Sciatic nerve (tissue), 2 donors: ENCODE measurements around the gene ST6GAL2. TPM values are rescaled to one million over a fixed set of nuclear protein-coding genes. Genes with fewer than 3 reads are reported as not detected.
A peak's percentile ranks its signal among the peaks of the same experiment; 100 is the strongest.

ENCODE experiments used
- ATAC-seq: fragments of 200-7000 bp; cut with Tn5 transposase; one replicate; pipeline ENCODE4 v1.9.1; 2020; ENCODE audit warnings: mild to moderate bottlenecking, moderate library complexity
- DNase-seq: peaks from one replicate; pipeline ENCODE4 v3.0.0-alpha.2; 2020; ENCODE audit warnings: low spot score
- intact Hi-C: fragments of 100-400 bp; cut with DNase I; formaldehyde crosslinking; loops from one replicate; pipeline ENCODE4 v1.14.2; 2022
- total RNA-seq: library from RNA; stranded (reverse); fragmentation: NEBNext Ultra II Directional; extraction: Animal tissue kit (Norgen Biotek cat#: 25700); gene quantifications from one replicate; pipeline ENCODE4 v1.2.1, GENCODE V29; 2021
- donor health status: DM: no; HTN: no; CAD: no.
- donor health status: DM: no; HTN: no; CAD: no.

ST6GAL2 gene
- total RNA-seq, 1 donor from 2014 or later: not detected

DNA sequence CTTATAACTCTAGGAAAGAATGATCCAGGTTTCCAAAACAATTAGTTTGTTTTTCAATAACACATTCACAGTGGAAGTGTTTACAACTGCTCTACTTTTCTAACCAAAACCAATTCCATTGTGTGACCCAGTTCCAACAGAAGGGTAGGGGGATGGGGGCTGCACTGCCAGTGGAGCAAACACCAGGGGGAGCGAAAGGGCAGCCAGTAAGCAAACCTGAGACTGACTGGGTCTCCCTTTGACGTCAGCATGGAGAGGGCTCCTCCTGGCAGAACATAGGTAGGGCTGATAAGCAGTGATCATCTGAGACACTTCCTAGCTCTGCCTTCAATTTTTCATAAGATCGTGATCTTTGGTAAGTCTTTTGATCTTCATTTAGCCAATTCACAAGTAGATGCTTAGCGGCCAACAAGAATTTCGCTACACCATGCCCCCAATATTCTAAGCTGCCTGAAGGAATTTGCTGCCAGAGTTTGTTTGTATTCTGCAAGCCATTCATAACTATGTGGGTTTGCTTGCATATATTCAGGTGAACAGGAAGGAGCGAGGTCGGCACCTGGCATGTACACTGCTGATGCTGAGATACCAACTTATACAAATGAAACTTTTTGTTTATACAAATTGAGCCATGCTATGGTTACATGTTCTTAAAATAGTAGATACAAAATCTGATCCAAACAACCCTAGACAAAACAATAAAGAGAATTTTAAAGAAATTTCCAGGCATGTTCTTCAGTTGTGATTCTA, 45.9 kb downstream of the ST6GAL2 start:
- no peak for DNase-seq
- intact Hi-C loops: no loop called here
- no peak for ATAC-seq

DNA sequence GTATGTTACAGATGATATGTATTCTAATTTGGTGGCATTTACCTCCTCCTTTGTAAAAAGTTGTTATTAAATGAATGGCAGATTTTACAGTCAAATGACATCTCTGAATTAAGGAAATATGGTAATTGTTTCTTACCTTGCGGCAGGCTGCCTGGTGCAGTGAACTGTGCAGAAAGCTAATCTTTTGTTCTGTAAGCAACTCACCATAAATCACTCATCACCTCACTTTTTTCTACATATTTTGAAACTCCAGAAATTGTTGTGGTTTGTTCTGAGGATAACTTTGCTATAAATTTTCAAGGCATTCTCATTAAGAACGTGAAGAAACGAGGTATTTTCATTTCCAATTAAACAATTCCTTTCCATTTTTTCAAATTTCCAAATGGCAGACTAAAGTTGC, 52.7 kb downstream of the ST6GAL2 start:
- intact Hi-C loops: no loop called here
- no peak for DNase-seq
- no peak for ATAC-seq

DNA sequence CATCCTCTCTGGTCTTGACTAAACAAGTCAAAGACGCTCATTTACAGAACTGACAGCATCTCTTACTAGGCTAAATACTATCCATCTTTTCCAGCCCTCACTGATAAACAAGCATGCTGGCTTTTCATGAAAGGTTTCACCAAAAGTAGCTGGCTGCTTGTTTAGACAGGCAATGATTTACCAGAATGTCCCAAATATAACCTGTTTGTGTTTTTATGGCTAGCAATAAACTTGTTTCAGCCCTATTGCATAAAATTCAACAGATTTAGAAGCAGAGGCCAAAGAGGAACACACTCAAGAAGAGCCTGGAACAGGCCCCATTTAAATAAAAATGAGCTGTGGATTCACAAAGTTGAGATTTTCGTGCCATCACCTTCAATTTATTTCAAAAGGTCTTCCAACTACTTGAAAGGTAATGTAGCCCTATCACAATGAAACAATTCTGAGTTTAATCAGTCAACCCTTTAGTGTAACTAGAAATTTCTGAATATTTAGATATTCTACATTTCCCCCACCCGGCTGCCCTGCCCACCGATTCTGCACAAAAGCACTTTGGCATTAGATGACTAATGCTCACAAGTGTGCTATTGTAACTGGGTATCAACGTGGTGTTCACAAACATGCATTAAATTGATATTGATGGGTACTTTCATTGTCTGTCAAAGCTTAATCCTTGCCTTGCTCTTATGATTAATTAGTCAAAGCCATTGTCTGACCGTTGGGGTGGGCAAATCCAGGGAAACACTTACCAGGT, 54.0 kb downstream of the ST6GAL2 start:
- ATAC-seq: no peak
- intact Hi-C loops: no loop called here
- no peak for DNase-seq

DNA sequence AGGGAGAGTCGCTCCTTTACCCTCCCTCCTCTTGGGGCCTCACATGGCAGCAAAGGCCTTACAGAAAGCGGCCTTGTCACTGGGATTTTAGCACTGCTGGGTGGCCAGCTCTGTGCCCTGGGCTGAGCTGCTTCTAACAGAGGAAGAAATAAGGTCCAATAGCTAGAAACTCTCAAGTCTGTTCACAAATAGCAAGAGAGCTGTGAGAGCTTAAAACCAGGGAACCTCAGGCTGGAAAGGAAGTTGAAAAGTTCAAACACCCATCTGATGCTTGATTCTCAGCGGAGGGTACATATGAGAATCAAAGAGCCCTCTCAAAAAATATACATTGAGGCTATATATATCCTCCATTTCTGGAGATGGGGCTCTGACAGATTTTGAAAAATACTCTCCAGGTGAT, 54.7 kb downstream of the ST6GAL2 start:
- DNase-seq: no peak
- intact Hi-C loops: no loop called here
- no peak for ATAC-seq

DNA sequence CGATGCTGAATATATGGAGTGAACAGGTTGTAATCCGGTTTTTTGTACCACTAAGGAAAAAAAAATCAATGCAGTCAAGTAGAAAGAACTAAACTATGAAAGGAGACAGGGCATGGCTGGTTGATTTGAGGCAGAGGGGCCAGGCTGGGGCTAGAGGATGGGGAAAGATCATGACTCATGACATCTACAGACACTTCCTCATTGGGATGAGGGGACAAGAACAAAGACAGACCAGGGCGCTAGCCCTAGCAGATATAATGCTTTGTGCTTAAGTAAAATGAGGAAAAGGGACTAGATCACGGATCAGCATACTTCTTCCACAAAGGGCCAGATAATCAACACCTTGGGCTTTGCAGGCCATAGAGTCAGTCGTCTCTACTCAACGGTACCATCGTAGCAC, 55.8 kb downstream of the ST6GAL2 start:
- intact Hi-C loops: no loop called here
- DNase-seq (no peak), ATAC-seq (no peak)

DNA sequence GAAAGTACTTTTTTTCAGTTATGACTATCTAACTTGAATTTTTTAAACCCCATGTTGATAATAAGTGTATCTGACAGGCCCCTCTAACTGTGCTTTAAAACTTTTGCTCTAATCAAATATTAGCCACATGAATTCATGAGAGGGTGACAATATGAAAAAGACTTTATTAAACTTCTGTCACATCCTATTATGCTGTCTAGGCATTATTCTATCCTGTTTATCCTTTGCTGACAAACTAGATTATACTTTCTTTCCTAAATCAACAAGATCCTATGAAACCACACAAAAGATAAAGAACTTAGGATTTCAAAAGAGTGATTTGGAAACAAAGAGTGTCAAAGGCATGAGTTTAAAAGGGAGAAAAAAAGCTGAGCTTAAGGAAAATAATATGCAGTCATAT, 57.8 kb downstream of the ST6GAL2 start:
- DNase-seq (no peak), ATAC-seq (no peak)
- intact Hi-C loops: no loop called here

DNA sequence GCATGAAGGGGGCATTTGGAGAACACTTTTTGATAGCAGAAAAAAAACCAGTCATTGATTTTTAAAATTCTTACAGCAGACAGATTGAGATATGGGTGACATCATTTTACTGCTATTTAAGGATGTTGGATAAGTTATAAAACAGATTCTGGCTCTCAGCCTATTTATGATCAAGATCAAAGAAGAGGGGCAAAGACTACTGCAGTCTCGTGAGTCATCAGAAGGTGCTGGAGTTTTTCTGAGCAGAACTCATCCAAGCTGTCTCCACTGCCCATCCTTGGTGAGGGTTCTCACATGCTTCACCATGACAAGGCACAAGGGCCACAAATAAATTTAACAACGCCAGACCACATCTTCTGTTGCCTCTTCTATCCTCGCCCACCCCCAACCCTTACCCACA, 58.8 kb downstream of the ST6GAL2 start:
- intact Hi-C loops: no loop called here
- DNase-seq (no peak), ATAC-seq (no peak)

DNA sequence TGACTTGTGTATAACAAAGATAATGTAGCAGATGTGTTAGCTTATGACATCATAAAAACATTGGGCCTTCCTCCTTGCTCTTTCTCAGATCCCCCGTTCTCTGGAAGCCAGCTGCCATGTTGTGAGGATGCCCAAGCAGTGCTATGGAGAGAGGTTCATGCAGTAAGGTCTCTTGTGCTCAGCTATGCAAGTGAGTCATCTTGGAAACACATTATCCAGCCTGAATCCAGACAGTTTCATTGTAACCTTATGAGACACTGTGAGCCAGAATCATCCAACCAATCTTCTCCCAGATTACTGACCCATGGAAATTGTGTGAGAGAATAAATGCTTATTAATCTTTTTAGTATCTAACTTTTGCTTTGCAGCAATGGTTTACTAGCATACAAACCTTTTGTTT, 60.8 kb downstream of the ST6GAL2 start:
- no peak for DNase-seq
- intact Hi-C loops: no loop called here
- ATAC-seq: no peak

DNA sequence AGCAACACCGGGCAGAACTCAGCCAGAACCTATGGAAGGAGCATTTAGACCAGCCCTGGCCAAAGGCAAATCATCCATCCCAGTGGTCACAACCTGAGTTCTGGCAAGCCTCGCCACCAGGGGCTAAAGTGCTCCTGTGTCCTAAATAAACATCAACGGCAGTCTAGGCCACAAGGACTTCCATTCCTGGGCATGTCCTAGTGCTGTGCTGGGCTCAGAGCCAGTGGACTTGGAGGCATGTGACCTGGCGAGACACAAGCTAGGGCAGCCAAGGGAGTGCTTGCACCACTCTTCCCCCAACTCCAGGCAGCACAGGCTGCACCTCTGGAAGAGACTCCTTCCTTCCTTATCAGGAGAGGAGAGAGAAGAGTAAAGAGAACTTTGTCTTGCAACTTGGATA, 69.0 kb downstream of the ST6GAL2 start:
- peak; percentile 41 for ATAC-seq

DNA sequence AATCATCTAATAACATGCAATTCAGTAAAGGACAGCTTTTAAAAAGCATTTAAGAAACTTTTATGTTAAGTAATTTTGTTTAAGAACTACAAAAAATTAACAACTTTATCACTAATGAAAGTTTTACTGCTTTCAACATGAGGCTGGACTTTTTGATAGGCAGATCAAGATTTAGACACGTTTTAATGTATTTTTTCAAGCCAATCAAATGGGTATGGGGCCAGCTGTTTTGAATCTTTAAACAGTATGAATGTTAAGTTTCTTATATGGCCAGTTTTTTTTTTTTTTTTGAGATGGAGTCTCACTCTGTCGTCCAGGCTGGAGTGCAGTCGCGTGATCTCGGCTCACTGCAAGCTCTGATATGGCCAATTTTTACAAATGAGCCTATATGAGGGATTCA, 73.1 kb downstream of the ST6GAL2 start:
- no peak for DNase-seq
- intact Hi-C loops: no loop called here
- ATAC-seq: no peak

More for the DNA sequence above, 69.0 kb downstream of the ST6GAL2 start:
- intact Hi-C loops: no loop called here
- no peak for DNase-seq

DNA sequence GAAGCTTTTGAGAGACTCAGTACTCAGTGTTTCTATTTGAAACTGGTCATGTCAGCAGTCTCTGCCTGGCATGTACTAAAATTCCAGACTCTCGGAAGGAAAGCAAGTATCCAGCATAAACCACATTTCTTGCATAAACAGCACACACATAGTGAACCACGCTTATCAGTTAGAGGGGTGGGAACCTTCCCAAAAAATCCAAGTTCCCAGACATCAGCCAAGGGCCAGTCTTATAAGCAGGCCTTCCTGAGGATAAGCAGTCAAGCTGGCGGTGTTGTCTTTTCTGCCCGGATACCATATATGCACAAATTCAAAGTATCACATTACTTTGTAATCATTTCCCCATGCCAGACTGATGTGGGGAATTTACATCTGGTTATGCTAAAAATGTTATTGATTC, 73.6 kb downstream of the ST6GAL2 start:
- no peak for DNase-seq
- intact Hi-C loops: no loop called here
- no peak for ATAC-seq

DNA sequence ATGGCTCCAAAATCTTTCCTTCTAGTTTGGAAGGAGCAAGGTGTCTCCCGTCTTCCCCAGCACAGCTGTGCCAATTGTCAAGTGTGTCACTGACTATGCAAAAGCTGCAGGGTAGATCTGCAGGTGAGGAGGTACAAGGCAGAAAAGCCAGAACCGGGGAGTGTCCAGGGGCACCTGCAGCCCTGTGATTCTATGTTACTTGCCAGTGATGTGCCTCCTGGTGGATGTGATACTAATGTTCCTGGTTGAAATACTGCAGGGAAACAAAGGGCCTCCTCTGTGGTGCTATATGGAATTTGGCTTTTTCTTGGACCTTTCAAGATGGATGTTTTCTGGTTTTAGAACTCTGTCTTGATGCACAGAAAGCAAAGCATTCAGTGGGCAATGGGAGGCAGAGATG, 80.3 kb downstream of the ST6GAL2 start:
- DNase-seq: no peak
- intact Hi-C loops: no loop called here
- no peak for ATAC-seq

DNA sequence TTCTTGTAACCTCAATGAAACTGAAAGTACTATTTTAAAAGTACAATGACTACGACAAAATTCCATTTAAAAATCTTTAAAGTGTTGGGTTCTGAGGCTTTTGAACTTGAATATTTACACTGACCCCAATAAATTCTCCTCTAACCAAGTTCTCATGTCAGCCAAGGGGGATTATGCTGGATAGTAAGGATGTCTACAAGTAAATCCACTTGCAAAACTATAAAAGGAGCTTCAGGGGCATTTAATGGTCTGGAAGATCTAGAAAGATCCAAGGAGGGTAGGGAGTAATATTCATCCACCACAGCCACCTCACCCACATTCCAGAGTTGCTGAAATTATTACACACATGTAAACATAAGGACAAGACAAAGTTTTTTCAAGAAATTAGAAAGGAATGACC, 81.8 kb downstream of the ST6GAL2 start:
- DNase-seq: no peak
- intact Hi-C loops: no loop called here
- ATAC-seq: no peak

DNA sequence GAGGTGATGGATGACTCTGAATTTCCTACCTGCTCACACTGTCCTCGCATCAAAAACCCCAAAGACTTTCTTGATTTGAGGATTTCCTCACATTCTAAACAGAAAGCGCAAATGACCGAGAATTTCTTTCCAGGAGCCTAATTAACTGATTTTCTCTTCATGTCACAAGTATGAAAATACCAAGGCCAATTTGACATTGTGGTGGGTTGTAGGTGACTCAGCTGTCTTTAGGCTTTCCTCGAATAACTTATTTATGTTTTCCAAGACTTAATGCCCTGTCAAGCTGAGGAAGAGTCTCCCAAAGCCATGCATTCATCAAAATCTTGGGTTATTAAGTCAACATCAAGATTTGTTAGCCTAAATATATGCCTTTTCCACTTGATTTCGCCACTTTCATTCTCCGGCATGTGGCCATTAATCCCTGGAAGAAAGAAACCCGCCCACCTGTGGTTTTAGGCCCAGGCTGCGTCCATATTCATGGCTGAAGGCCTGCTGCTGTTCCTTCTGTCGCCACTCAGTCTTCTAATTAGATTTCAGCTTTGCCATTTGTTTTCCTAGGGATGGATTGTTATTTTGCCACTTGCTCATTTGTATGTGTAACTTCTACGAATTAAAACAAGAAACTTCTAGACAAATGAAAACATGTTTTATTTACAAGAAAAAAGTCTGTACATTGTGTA, 84.9 kb downstream of the ST6GAL2 start:
- intact Hi-C loops: no loop called here
- DNase-seq: no peak

DNA sequence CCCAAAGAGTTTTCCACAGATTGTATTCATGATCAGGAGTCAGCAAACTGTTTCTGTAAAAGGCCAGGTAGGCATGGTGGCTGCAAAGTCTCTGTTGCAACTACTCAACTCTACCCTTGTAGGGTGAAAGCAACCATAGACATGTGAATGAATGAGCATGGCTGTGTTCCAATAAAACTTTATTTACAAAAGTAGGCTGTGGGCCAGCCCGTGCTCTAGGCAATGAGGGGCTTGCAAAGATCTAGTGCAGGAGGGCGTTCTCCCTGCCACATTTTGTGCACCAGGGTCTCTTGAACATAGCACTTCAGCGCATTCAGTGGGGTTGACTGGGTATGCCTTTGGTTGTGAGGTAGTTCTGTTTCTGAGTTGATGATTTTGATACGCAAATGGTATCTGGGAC, 85.8 kb downstream of the ST6GAL2 start:
- ATAC-seq: no peak
- intact Hi-C loops: no loop called here
- no peak for DNase-seq

More for the DNA sequence above, 84.9 kb downstream of the ST6GAL2 start:
- no peak for ATAC-seq

DNA sequence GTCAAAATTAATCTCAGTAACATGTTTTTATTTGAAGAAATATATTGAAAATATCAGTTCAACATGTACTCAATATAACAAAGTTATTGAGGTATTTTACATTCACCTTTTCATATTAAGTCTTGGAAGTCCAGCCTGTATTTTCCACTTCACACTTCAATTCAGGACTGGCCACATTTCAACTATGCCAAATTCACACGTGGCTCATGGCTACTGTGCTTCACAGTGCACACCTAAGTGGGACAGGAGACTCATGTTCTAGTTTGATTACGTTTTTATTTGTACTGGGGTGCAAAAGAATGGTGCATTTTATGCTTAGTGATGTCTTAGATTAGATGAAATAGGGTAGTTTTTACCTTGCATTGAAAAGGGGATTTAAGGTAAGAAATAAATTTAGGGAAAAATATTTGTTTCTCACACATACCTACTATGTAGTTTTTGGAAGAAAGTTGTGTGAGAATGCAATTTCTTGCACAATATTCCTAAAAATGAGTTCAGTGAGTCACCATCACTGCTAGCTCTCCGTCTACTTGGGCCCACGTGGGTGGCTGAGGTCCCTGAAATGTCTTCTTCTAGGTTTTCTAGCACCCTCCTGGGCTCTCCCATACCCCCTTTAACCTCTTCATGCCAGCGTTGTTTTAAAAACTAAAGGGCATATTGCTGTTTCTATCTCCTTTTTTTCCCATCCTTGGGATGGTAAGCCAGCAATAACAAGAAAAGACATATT, 87.0 kb downstream of the ST6GAL2 start:
- intact Hi-C loops: no loop called here

DNA sequence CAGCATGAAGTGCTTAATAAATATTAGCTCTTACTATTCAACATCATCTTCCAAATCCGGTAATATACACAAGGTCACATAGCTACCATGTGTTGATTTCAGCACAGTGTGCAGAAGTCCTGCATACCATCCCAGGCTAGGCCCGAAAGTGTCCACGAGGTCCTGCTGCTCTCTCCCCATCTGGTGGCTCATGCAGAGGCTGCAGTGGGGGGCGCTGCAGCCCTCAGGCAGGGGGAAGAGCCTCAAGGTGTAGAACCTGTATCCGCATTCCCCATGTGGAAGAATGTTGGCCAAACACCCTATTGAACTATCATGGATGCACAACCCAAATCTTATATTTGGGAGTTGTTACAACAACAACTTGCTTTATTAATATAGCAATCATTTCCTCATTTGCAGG, 88.5 kb downstream of the ST6GAL2 start:
- no peak for DNase-seq
- intact Hi-C loops: no loop called here
- ATAC-seq: no peak

More for the DNA sequence above, 87.0 kb downstream of the ST6GAL2 start:
- DNase-seq: no peak
- ATAC-seq: no peak

DNA sequence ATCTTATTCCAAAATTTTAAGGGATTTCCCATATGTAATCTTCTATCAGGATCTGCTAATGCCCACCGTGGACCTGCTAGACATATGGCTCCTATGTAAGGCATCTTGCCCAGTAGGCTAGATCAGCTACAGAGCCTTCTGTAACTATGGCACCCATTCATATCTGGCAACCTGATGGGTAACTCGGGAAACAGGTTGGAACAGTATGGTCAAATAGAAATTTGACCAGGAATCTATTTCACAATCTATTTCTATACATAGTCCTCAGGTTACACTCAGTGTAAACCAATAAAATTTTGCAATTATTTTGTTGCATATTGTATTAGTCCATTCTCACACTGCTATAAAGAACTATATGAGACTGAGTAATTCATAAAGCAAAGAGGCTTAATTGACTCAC, 93.3 kb downstream of the ST6GAL2 start:
- DNase-seq: no peak
- ATAC-seq: no peak
- intact Hi-C loops: no loop called here

DNA sequence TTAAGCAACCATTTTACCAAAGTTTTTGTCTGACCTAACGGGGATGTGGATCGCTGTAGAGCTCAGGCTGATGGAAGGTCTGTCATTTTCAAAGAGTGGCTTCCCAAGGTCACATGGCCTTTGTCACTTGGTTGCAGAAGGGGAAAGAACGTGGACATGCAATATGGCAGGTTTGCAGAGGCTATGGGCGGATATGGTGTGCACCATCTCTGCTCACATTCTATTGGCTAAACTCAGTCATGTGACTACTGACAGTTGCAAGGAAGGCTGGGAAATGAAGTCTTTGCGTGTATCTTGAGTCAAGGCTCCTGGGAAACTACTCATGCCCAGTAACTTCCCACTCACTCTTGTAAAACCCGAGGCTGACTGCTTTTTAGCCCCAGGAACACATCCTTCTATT, 96.8 kb downstream of the ST6GAL2 start:
- DNase-seq: no peak
- intact Hi-C loops: no loop called here
- ATAC-seq: no peak

DNA sequence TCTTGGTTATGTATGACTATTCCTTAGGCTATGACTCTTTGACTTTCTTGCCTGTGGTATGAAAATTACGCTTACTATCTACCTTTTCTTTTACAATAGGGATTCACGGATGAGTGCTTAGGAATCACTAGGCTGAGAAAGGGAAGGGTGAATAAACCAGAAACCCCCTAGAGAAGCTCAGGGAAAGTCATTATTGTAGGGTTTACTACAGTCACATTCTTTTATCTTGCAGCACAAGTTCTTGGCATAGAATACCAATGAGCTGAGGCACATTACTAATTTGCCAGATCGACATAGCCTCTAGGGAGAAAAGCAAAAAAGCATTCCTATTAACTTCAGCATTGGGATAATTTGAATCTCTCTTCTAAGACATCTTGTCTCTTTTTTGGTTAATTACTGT, 103.3 kb downstream of the ST6GAL2 start:
- intact Hi-C loops: no loop called here
- no peak for ATAC-seq
- no peak for DNase-seq
